ENCODE data around the gene SF3A1.

DNA sequence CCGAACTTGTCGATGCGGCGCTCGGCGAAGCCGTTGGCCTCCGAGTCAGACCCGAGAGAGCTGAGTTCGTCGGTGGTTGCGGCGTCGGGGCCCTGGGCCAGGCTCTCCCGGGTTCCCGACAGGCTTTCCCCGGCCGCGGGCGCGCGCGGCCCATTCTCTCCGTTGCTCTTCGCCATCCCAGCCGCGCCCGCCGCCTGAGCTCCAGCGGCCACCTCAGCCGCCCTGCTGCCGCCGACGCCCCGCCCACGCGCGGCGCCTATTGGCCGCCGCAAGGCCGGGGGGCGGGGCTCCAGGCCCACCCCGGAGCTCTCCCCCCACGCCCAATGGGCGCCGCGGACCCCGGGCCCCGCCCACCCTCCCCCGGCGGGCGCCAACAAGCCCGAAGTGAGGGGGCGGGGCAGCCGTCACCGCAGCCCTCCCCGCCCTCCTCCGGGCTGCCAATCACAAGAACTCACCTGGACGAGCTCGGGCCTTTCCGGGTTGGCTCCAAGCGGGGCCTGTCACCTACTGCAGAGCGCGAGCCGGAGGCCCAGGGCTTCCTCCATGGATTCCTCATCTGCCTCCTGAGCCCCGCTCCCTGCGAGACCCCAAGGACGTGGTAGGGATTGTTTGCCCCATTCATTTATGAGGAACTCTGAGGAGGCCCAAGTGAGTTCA lies 29.9 kb downstream of the SF3A1 start, which contains the start of gene TBC1D10A:
- TF ChIP-seq HNF4G (IDR thresholded peaks at IDR 0.05) (no peak), YY1 (IDR thresholded peaks at IDR 0.05) (no peak)

Data from liver (tissue), 2 donors.